Kidney (tissue), 14 donors: ENCODE results near the gene BOD1. TPM values are rescaled to one million over a fixed set of nuclear protein-coding genes. Genes with fewer than 3 reads are reported as not detected.

Experiments
- DNase-seq, 5 donors: peaks; one replicate each; pipeline ENCODE4 v3.0.0-alpha.2; 2013 to 2020
- FAIRE-seq: peaks from 2 replicates; lab custom pipeline; 2012; peaks lifted over from hg19 to GRCh38; lab: Jason Lieb, UNC
- H3K27ac ChIP-seq, 2 donors: one replicate each; pipeline ENCODE4 v1.7.0; 2013; ENCODE audit warnings: low read depth in 2 of 2, low read length in 2 of 2, inconsistent platforms in 1 of 2
- H3K27me3 ChIP-seq: one replicate; pipeline ENCODE4 v1.7.1; 2013; ENCODE audit warnings: low read length, inconsistent platforms; ENCODE audit not compliant: control insufficient read depth, insufficient read depth
- H3K36me3 ChIP-seq, 3 donors: one replicate each; pipeline versions ENCODE4 v1.7.0 to v1.7.1; 2013; ENCODE audit warnings: low read length in 3 of 3, control low read depth in 1 of 3, inconsistent platforms in 1 of 3; ENCODE audit not compliant: insufficient read depth in 3 of 3, control insufficient read depth in 2 of 3
- H3K4me1 ChIP-seq, 3 donors: one replicate each; pipeline versions ENCODE4 v1.7.0 to v1.7.1; 2013; ENCODE audit warnings: low read length in 3 of 3, inconsistent platforms in 1 of 3, low read depth in 1 of 3; ENCODE audit not compliant: control insufficient read depth in 2 of 3, insufficient read depth in 2 of 3
- H3K4me3 ChIP-seq, 3 donors: one replicate each; pipeline versions ENCODE4 v1.7.0 to v1.8.1; 2013; ENCODE audit warnings: low read length in 3 of 3, control low read depth in 1 of 3, inconsistent platforms in 1 of 3
- H3K9ac ChIP-seq, 3 donors: one replicate each; pipeline versions ENCODE4 v1.7.0 to v1.7.1; 2013; ENCODE audit warnings: low read length in 3 of 3, control low read depth in 1 of 3, inconsistent platforms in 1 of 3
- H3K9me3 ChIP-seq, 3 donors: one replicate each; pipeline versions ENCODE4 v1.7.0 to v1.7.1; 2013; ENCODE audit warnings: low read length in 3 of 3, control low read depth in 1 of 3, inconsistent platforms in 1 of 3; ENCODE audit not compliant: control insufficient read depth in 2 of 3, insufficient read depth in 1 of 3
- CTCF ChIP-seq: IDR thresholded peaks from 3 replicates; pipeline ENCODE4 v1.5.1; 2012; ENCODE audit warnings: mild to moderate bottlenecking, moderate library complexity, borderline replicate concordance; ENCODE audit not compliant: insufficient read depth; ENCODE audit errors: extremely low read depth
- intact Hi-C: fragments of 100-400 bp; cut with DNase I; formaldehyde crosslinking; loops from one replicate; pipeline ENCODE4 v1.11.1; 2022
- polyA plus RNA-seq: library from polyadenylated mRNA; stranded (reverse); fragments of 350-450 nt; fragmentation: Illumina TruSeq; extraction: RNeasy Lipid Tissue Mini Kit (QIAGEN cat#74804); gene quantifications from one replicate; pipeline ENCODE4 v1.2.3, GENCODE V29; 2014; ENCODE audit warnings: low read depth, low replicate concordance; ENCODE audit not compliant: insufficient read depth
- total RNA-seq: library from RNA; stranded (reverse); fragmentation: NEBNext Ultra II Directional; extraction: Animal tissue kit (Norgen Biotek cat#: 25700); gene quantifications from one replicate; pipeline ENCODE4 v1.2.1, GENCODE V29; 2021
- donor health status: control.
- donor health status: control.
- donor health status: control.
- donor health status: control.
- donor health status: control.
- donor health status: DM: yes; HTN: yes; CAD: no.
- donor health status: Normal renal cell carcinoma (clear cell type).

BOD1 gene
- total and polyA plus RNA-seq, 2 donors from 2014 or later = 32.5 to 43.6 TPM

GRCh38 chr5:173583346-173583745, 33.1 kb downstream of the BOD1 start:
- DNase-seq = peak in 1 of 5 donors; percentile 19
- H3K4me1 ChIP-seq = no peaks in the 10 kb centered on the region
- no peaks in the 10 kb centered on the region for H3K27me3 ChIP-seq
- no peak overlapping the region for H3K4me3 ChIP-seq
- H3K9ac ChIP-seq = no peak overlapping the region
- FAIRE-seq = no peak
- no peak for TF ChIP-seq CTCF
- H3K36me3 ChIP-seq = no peaks in the 10 kb centered on the region
- no peak overlapping the region for H3K27ac ChIP-seq
- intact Hi-C loops = no loop called here
- H3K9me3 ChIP-seq = peaks cover 0 to 11% (median 2%) of the 10 kb centered on the region in 3 donors

GRCh38 chr5:173582216-173583111, 34.0 kb downstream of the BOD1 start:
- Histone ChIP-seq H3K27ac (no peak overlapping the region), H3K27me3 (no peaks in the 10 kb centered on the region), H3K4me3 (no peak overlapping the region), H3K9me3 (peaks cover 0 to 11% (median 0%) of the 10 kb centered on the region in 3 donors), H3K4me1 (no peaks in the 10 kb centered on the region), H3K36me3 (no peaks in the 10 kb centered on the region), H3K9ac (no peak overlapping the region)
- intact Hi-C loops = no loop called here
- no peak for TF ChIP-seq CTCF
- FAIRE-seq = no peak
- peak in 3 of 5 donors; percentile 30 to 76 (median 31) for DNase-seq

GRCh38 chr5:173581408-173582215, 34.8 kb downstream of the BOD1 start:
- H3K9ac ChIP-seq = no peak overlapping the region
- H3K4me1 ChIP-seq = no peaks in the 10 kb centered on the region
- H3K9me3 ChIP-seq = peaks cover 0 to 11% (median 0%) of the 10 kb centered on the region in 3 donors
- no peak overlapping the region for H3K4me3 ChIP-seq
- H3K27me3 ChIP-seq = no peaks in the 10 kb centered on the region
- no peak overlapping the region for H3K27ac ChIP-seq
- intact Hi-C loops = no loop called here
- DNase-seq (peak in 4 of 5 donors; percentile 31 to 59 (median 37)), FAIRE-seq (no peak)
- no peaks in the 10 kb centered on the region for H3K36me3 ChIP-seq
- peak; percentile 22 for TF ChIP-seq CTCF
